Testis (tissue), 2 donors: ENCODE results near the gene HERC2.
"Not testable (repeated sequence)": the region's sequence is repeated elsewhere in the genome, so short reads cannot be mapped to it uniquely, and the experiment has no call there.

Source experiments
- POLR2A ChIP-seq: fragments of 450-650 bp; IDR thresholded peaks from one replicate; pipeline ENCODE4 v1.6.1; 2017; ENCODE audit warnings: antibody characterized with exemption, mild to moderate bottlenecking, moderate library complexity
- TF ChIP-seq, protein P1 (sequence below), 3 experiments: fragments of 450-650 bp in 2 of 3; fragments of 200-600 bp in 1 of 3; sonication (generic) in 1 of 3; IDR thresholded peaks; one replicate each; pipeline ENCODE4 v1.5.1; 2016 to 2019; ENCODE audit warnings: antibody characterized with exemption in 3 of 3, mild to moderate bottlenecking in 2 of 3, moderate library complexity in 1 of 3

DNA sequence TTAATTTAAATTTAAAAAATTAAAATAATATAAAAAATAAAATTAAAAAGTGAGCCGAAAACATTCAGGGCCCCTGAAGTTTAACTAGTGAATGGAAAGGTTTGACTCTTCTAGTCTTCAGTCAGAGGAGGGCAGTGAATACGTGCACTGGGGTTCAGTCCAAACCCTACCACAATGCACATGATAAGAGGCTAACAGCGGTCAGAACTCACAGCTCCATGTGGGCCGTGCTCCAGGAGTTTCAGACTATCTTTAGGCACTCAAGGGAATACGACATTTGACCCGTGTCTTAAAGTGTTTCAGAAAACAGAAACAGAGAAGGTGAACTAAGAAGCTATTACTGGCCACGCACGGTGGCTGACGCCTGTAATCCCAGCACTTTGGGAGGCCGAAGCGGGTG is 11.5 kb downstream of the HERC2 start:
- TF ChIP-seq, protein P1, sequence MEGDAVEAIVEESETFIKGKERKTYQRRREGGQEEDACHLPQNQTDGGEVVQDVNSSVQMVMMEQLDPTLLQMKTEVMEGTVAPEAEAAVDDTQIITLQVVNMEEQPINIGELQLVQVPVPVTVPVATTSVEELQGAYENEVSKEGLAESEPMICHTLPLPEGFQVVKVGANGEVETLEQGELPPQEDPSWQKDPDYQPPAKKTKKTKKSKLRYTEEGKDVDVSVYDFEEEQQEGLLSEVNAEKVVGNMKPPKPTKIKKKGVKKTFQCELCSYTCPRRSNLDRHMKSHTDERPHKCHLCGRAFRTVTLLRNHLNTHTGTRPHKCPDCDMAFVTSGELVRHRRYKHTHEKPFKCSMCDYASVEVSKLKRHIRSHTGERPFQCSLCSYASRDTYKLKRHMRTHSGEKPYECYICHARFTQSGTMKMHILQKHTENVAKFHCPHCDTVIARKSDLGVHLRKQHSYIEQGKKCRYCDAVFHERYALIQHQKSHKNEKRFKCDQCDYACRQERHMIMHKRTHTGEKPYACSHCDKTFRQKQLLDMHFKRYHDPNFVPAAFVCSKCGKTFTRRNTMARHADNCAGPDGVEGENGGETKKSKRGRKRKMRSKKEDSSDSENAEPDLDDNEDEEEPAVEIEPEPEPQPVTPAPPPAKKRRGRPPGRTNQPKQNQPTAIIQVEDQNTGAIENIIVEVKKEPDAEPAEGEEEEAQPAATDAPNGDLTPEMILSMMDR (IDR thresholded peaks at IDR 0.05): not testable (repeated sequence)
- not testable (repeated sequence) for TF ChIP-seq POLR2A
